Smooth muscle cell of the brain vasculature (primary cell): ENCODE measurements around the gene FGF14.
A peak's percentile ranks its signal among the peaks of the same experiment; 100 is the strongest.

Source experiments
- DNase-seq: peaks from one replicate; pipeline ENCODE4 v3.0.0-alpha.2; 2012; ENCODE audit warnings: low read depth, low spot score

The FGF14 gene

GRCh38 chr13:101792189-101792588 lies 609.7 kb downstream of the FGF14 start:
- DNase-seq, result no peak

GRCh38 chr13:101785858-101786257 lies 616.0 kb downstream of the FGF14 start:
- peak; percentile 35 for DNase-seq

DNA sequence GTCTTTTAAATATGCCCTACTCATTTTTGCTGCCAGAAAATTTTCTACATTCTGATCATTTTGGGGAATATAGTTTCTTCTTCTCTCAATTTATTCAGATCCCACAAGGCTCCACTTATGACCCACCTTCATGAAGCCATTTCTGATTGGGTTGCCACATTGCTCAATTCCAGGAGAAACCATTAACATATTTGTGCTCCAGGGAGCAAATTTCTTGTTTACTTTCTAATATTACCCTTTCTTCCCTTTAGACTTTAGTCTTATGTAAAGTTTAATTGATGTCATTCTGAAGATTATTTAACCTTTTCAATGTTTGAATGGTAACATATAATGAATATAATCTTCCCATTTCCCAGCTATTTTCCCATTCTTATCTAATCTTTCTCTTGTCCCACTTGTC lies 617.5 kb downstream of the FGF14 start:
- no peak for DNase-seq

DNA sequence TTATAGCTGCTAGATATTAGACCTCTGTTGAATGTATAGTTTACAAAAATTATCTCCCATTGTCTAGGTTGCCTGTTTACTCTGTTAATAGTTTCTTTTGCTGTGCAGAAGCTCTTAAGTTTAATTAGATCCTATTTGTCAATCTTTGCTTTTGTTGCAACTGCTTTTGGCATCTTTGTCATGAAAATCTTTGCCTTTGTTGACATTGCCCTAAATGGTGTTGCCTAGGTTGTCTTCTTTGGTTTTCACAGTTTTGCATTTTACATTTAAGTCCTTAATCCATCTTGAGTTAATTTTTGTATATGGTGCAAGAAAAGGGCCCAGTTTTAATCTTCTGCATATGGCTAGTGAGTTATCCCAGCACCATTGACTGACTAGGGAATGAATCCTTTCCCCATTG lies 618.3 kb downstream of the FGF14 start:
- no peak for DNase-seq

DNA sequence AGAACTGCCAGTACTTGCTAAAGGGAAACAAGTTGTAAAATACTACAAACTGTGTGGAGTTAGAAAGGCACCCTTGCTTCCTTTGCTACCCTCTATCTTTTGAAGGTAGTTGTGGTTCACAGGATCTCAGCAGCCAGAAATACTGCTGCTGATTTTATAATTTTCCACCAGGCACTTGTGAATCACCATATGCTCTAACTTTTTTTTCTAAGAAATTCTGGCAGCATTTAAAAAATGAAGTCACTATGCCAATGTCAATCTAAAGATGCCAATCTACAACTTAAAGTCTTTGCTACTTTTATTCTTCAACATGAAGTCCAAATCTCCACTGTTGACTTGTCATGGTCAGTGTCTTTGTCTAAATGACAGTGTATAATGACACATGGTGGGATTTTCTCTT lies 621.6 kb downstream of the FGF14 start:
- no peak for DNase-seq

- no peak for DNase-seq
These were observed 622.7 kb downstream of the FGF14 start for GRCh38 chr13:101779147-101779546.

GRCh38 chr13:101775267-101775666 lies 626.6 kb downstream of the FGF14 start:
- no peak for DNase-seq

DNA sequence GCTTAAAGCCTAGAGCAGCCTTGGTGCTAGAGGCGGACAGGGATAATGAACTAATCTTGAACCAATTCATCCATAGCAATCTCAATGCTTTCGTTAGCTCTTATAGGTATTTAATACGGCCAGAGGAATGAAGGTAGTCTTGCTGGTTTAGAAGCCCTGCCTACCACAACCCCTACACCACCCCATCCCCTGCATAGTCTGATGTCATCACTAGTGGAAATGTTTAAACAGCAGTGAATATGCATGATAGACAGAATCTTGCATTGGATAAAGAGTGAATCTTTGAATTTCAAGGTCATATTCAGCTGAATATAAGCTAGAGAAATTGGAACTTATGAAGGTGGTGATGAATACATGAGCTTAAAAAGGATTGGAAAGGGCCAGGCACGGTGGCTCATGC lies 627.5 kb downstream of the FGF14 start:
- DNase-seq, result no peak

- no peak for DNase-seq
These were observed 628.8 kb downstream of the FGF14 start for GRCh38 chr13:101773062-101773461.

DNA sequence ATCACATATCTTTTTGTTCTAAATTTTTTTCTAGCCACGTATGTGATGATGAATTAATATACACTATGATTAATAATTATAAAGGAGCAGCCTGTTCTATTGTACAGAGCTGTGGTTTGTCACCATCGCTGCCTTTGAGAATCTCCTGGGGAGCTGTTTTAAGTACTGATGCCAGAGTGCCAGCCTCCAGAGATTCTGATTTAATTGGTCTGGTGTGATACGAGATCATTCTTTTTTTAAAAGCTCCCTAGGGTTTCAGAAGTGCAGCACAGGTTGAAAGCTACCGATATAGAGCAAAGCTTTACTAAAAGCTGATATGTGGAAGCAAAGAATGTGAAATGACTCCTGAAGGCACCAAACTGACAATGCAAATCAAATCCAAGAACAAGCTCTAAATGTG lies 634.7 kb downstream of the FGF14 start:
- no peak for DNase-seq

GRCh38 chr13:101763191-101763590 lies 638.7 kb downstream of the FGF14 start:
- DNase-seq, result no peak

DNA sequence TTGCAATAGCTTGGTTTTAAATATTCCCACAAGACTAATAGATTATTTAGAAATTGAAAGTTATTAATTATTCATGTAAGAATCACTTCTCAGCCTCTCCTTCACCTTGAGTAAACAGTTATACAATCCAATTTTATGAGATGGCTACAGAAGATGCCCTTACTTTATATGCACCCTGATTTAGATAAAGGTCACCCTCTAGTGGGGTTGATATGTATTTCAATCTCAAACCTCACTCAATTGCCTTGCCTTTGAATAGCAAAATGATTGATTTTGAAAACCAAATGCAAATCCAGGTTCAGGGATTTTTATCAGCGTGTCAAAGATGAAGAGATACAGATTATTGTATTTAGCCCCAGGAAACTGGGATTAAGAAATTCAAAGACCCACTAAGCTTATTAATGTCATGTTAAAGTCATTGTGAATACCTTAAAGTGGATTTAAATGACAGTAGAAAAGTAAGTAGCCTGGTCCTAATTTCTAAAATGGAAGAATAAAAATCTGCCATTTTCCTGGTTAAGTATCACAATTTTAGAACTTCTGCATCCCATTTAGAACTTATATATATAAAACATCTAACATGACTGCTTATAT lies 644.3 kb downstream of the FGF14 start:
- DNase-seq, result peak; percentile 15

GRCh38 chr13:101755228-101755887 lies 646.5 kb downstream of the FGF14 start:
- no peak for DNase-seq

DNA sequence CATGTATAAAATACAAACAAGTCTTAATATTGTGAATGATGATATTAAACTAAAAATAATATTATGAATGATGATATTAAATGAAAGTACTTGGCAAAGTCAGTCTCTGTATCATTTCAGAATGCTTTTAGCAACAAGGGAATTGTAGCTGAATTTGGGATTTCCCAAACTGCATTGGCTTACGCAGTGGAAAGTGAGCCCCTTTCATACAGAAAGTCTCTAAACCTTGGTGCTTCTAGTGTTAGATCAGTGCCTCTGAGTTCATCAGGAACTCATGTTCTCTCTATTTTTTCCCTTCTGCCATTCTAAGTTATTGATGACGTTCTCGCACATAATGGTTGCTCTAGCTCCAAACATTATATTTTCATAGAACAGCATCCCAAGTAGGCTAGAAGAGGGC lies 649.4 kb downstream of the FGF14 start:
- no peak for DNase-seq

GRCh38 chr13:101751488-101751887 lies 650.4 kb downstream of the FGF14 start:
- peak; percentile 45 for DNase-seq

DNA sequence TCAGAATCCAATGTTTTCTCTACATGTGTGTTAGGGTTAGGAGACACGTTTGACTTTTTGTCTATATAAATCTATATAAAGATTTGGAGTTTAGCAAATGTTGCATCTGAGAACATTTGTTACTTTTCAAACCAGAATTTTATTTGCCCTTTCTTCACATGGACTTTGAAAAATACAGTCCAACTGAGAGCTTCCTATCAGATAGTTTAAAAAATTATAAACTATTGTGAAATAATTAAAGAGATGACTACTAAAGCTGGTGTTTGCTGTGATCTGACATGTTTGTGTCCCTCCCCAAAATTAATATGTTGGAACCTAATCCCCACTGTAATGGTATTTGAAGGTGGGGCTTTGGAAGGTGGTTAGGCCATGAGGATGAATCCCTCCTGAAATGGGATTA lies 652.3 kb downstream of the FGF14 start:
- DNase-seq, result no peak

DNA sequence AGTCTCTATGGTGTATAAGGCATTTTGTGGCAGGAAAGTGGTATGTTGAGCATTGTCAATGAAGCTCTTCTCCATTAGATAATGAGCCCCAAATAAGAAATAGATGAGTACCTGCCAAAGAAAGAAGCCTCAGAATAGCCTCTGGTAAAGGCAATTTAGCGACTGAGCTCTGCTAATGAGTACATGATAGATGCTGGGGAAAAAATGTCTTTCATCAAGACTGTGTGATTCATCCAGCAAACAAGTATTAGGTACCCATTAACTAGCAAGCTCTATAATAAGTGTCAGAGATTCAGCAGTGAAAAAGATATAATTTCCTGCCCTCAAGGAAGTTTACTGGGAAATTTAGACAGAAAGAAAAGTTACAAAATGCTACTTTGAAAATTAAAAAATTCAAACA lies 654.8 kb downstream of the FGF14 start:
- DNase-seq, result no peak

GRCh38 chr13:101746513-101746912 lies 655.3 kb downstream of the FGF14 start:
- DNase-seq, result no peak

DNA sequence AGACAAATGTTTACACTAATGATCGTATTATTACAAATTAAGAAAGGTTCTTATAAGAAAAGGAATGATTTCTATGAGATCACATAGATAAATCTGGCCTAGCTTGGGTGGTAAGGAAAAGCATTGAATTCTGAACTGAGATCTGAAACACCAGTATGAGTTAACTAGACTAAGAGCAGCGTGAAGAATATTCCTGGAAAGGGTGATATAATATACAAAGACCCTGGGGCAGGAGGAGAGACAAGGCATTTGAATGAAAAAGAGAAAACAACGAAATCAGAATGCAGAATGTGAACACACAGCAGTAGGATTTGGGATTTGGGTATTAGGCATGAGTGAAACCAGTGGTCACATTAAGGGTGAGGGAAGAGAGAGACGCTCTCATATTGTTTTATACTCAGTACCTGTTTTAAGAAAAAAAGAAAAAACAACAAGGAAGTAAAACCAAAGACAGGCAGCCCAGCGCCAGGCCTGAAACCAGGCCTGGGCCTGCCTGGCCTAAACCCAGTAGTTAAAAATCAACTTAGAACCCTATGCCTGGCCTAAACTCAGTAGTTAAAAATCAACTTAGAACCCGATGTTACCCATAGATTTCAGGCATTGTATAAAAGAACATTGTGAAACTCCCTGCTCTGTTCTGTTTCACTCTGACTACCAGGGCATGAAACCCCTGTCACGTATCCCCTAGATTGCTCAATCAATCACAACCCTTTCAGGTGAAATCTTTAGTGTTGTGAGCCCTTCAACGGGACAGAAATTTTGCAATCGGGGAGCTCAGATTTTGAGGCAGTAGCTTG lies 662.3 kb downstream of the FGF14 start:
- DNase-seq, result no peak

GRCh38 chr13:101738336-101738735 lies 663.5 kb downstream of the FGF14 start:
- no peak for DNase-seq

DNA sequence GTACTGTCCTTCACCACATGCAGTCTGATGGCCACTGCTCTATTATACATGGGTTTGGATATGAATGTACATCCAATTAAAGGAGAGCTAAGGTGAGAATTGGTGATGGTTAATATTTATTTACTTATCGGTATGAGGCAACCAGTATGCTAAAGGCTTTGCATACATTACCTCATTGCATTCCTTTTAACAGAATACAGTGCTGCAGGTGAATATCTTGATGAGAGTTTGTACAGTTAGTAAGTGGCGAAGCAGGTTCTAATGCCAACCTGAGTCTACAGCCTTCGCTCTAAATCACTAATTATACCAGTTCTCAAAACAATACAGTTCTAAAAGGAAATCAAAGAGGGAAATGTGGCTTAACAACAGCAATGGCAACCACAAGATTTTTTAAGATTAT lies 665.3 kb downstream of the FGF14 start:
- DNase-seq, result no peak

GRCh38 chr13:101730420-101731000 lies 671.3 kb downstream of the FGF14 start:
- DNase-seq, result no peak

- no peak for DNase-seq
These were observed 673.2 kb downstream of the FGF14 start for GRCh38 chr13:101728615-101729014.
